GM13977 (cell line): ENCODE data around the gene CNNM2.

Source experiments
- DNase-seq: peaks from one replicate; pipeline ENCODE4 v3.0.0; 2012; ENCODE audit warnings: low spot score
- CTCF ChIP-seq: IDR thresholded peaks from 2 replicates; pipeline ENCODE4 v1.5.1; 2012; ENCODE audit warnings: mild to moderate bottlenecking, control low read depth; ENCODE audit not compliant: insufficient read depth; ENCODE audit errors: extremely low read depth, missing control alignments
- in situ Hi-C: fragments of 300-500 bp; cut with MboI; formaldehyde crosslinking; loops from one replicate; pipeline ENCODE4 v1.12.0; 2022; ENCODE audit warnings: low sequenced_read_pairs, low pct_unique_long_range_greater_than_20kb, mixed read lengths, inconsistent platforms; ENCODE audit not compliant: unreplicated experiment

The CNNM2 gene

DNA sequence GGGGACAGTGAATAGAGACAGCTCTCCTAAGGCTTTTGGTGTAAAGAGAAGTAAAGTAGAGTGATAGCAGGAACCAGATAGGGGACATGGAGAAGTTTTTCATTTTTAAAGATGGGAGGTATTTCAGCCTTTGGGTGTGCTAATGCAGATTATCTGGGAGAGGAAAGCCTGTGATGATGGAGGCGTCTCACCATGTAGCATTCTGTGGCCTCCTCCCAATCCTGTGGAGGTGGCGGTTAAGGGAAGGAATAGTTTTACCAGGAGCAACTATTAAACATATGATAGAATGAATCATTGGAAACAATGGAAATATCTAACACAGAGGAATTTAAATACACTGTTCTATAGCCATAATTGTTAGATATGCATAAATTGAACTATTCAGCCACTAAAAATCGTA is 101.3 kb downstream of the CNNM2 start:
- in situ Hi-C loops, result no loop called here
- no peak for DNase-seq
- no peak for TF ChIP-seq CTCF

- in situ Hi-C loops, result no loop called here
- DNase-seq, result no peak
- no peak for TF ChIP-seq CTCF
Observed at GRCh38 chr10:103021150-103021899, 103.2 kb downstream of the CNNM2 start.

- in situ Hi-C loops, result no loop called here
- DNase-seq, result no peak
- no peak for TF ChIP-seq CTCF
Observed at GRCh38 chr10:103021900-103022293, 103.8 kb downstream of the CNNM2 start.

DNA sequence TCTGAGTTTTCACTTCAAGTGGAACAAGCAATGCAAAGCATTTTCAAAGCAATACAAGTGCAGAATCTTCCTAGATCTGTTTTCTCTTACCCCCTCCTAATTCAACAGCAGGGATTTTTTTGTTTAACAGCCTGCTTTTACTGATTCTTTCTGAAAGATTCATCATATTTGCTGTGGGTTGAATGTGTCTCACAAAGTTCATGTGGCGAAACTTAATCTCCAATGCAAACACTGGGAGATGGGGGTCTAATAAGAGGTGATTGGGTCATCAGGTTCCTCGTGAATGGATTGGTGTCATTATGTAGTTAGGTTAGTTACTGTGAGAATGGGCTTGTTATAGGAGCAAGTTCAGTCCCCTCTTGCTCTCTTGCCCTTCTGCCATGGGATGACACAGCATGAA is 107.6 kb downstream of the CNNM2 start:
- TF ChIP-seq CTCF, result no peak
- in situ Hi-C loops, result no loop called here
- DNase-seq, result no peak

DNA sequence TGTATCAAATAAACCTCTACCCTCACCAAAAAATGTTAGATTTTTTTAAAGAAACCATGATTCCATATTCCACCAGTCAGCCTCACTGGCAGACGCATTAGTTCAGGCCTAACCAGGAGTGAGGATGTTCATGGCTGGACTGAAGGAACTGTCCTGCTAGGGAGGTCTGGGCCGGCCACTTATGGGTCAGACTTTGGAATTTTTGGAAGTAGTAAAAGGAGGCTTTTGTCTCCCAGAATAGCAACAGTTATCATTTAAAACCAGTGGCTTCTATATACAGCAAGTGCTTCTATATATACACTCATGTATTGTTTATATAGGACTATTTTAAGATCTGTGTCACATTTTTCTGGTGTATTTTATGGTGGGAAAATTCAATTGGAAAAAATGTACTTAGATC is 120.5 kb downstream of the CNNM2 start:
- in situ Hi-C loops, result no loop called here
- no peak for DNase-seq
- no peak for TF ChIP-seq CTCF

DNA sequence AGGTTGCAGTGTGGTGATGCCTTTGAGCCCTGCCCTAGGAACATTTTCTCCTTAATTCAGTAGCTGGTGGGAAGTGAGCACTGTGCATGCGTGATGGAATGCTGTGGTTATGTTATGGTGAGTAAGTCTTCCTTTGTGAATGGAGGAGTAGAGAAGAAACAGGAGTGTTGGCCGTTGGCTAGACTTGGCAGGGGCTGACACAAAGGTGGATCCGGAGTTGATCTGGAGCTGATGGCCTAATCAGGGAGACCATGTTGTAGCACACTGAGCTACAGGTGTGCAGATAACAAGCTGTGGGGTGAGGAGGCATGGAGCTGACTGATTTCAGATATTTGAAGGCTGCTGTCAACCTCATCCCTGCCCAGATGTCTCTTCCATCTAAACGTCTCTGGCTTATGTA is 122.3 kb downstream of the CNNM2 start:
- DNase-seq, result no peak

More for the DNA sequence above, 122.3 kb downstream of the CNNM2 start:
- TF ChIP-seq CTCF, result no peak
- in situ Hi-C loops, result no loop called here
